IMR-90 (cell line): Measurements from ENCODE around the gene ADAMTSL1. TPM values are rescaled to one million over a fixed set of nuclear protein-coding genes. Genes with fewer than 3 reads are reported as not detected.

Experiments used
- ATAC-seq: fragments of 200-7000 bp; cut with Tn5 transposase; 2 replicates; pipeline ENCODE4 v1.9.1; 2020; ENCODE audit warnings: low read depth, mild to moderate bottlenecking, moderate library complexity
- BruUV-seq: library from RNA; stranded (reverse); fragments of 400-500 nt; replicated peaks from 2 replicates; lab custom pipeline; 2021; lab: Mats Ljungman, UMichigan
- CTCF ChIA-PET: fragments of 300-600 bp; formaldehyde crosslinking; extraction: SDS; loops from one replicate; lab custom pipeline; 2021; ENCODE audit warnings: antibody characterized with exemption; lab: Yijun Ruan, JAX
- POLR2A ChIA-PET: fragments of 300-600 bp; sonication (Branson Sonifier 250); formaldehyde crosslinking; loops from one replicate; lab custom pipeline; 2022; ENCODE audit warnings: antibody characterized with exemption; ENCODE audit not compliant: unreplicated experiment; lab: Charles Lee
- DNase-seq: peaks from one replicate; pipeline ENCODE4 v3.0.0; 2013
- H2AFZ ChIP-seq: replicated peaks from 2 replicates; pipeline ENCODE3; 2013; ENCODE audit warnings: low read length, mild to moderate bottlenecking; ENCODE audit not compliant: poor library complexity
- H2AK5ac ChIP-seq: 2 replicates; pipeline ENCODE4 v1.6.1; 2013; ENCODE audit warnings: low read depth, low read length, inconsistent platforms
- H2AK9ac ChIP-seq: replicated peaks from 2 replicates; pipeline ENCODE3; 2013; ENCODE audit warnings: mild to moderate bottlenecking, low read depth, low read length, moderate library complexity; ENCODE audit not compliant: poor library complexity
- H2BK120ac ChIP-seq: 2 replicates; pipeline ENCODE4 v1.6.1; 2013; ENCODE audit warnings: low read depth, low read length, inconsistent platforms
- H2BK15ac ChIP-seq: 3 replicates; pipeline ENCODE4 v1.6.1; 2013; ENCODE audit warnings: low read depth, low read length, inconsistent platforms
- H2BK20ac ChIP-seq: 2 replicates; pipeline ENCODE4 v1.6.1; 2013; ENCODE audit warnings: low read depth, mild to moderate bottlenecking, inconsistent platforms, low read length, moderate library complexity
- H2BK5ac ChIP-seq: 2 replicates; pipeline ENCODE4 v1.6.1; 2013; ENCODE audit warnings: mild to moderate bottlenecking, low read depth, low read length, inconsistent platforms; ENCODE audit not compliant: poor library complexity, severe bottlenecking
- H3K14ac ChIP-seq: replicated peaks from 2 replicates; pipeline ENCODE4 v1.6.1; 2013; ENCODE audit warnings: low read depth, low read length, inconsistent platforms
- H3K18ac ChIP-seq: 2 replicates; pipeline ENCODE4 v1.6.1; 2013; ENCODE audit warnings: low read depth, low read length, control low read depth
- H3K23ac ChIP-seq: 2 replicates; pipeline ENCODE4 v1.6.1; 2013; ENCODE audit warnings: low read depth, low read length, inconsistent platforms
- H3K27ac ChIP-seq: 2 replicates; pipeline ENCODE4 v1.5.1; 2013; ENCODE audit warnings: mild to moderate bottlenecking, control low read depth, low read length; ENCODE audit not compliant: insufficient read depth
- H3K27me3 ChIP-seq: 2 replicates; pipeline ENCODE4 v1.6.1; 2013; ENCODE audit warnings: low read length; ENCODE audit not compliant: control insufficient read depth, insufficient read depth
- H3K36me3 ChIP-seq: 2 replicates; pipeline ENCODE4 v1.6.1; 2013; ENCODE audit warnings: low read length, mixed read lengths; ENCODE audit not compliant: control insufficient read depth, insufficient read depth
- H3K4ac ChIP-seq: 2 replicates; pipeline ENCODE4 v1.6.1; 2013; ENCODE audit warnings: low read depth, low read length, inconsistent platforms
- H3K4me1 ChIP-seq: 2 replicates; pipeline ENCODE4 v1.6.1; 2013; ENCODE audit warnings: low read length, mixed read lengths; ENCODE audit not compliant: control insufficient read depth, insufficient read depth
- H3K4me2 ChIP-seq: 2 replicates; pipeline ENCODE4 v1.6.1; 2013; ENCODE audit warnings: low read depth, mild to moderate bottlenecking, control low read depth, low read length, moderate library complexity
- H3K4me3 ChIP-seq: 2 replicates; pipeline ENCODE4 v1.5.1; 2013; ENCODE audit warnings: low read depth, mild to moderate bottlenecking, control low read depth, low read length, moderate library complexity; ENCODE audit not compliant: insufficient read depth
- H3K56ac ChIP-seq: 2 replicates; pipeline ENCODE4 v1.6.1; 2013; ENCODE audit warnings: low read length, inconsistent platforms; ENCODE audit not compliant: insufficient read depth; ENCODE audit errors: extremely low read depth
- H3K79me1 ChIP-seq, 2 experiments: 2 replicates each; pipeline ENCODE4 v1.6.1; 2013; ENCODE audit warnings: low read length in 2 of 2, inconsistent platforms in 1 of 2, low read depth in 1 of 2
- H3K9ac ChIP-seq: 2 replicates; pipeline ENCODE4 v1.6.1; 2013; ENCODE audit warnings: low read depth, low read length, control low read depth
- H3K9me1 ChIP-seq: 2 replicates; pipeline ENCODE4 v1.6.1; 2013; ENCODE audit warnings: low read length, inconsistent platforms; ENCODE audit not compliant: insufficient read depth
- H3K9me3 ChIP-seq: 2 replicates; pipeline ENCODE4 v1.6.1; 2013; ENCODE audit warnings: low read length; ENCODE audit not compliant: control insufficient read depth, insufficient read depth
- H4K20me1 ChIP-seq: 2 replicates; pipeline ENCODE4 v1.6.1; 2013; ENCODE audit warnings: low read length, inconsistent platforms; ENCODE audit not compliant: insufficient read depth
- H4K5ac ChIP-seq: 2 replicates; pipeline ENCODE4 v1.6.1; 2013; ENCODE audit warnings: mild to moderate bottlenecking, low read depth, low read length, control low read depth
- H4K8ac ChIP-seq, 2 experiments: 2 replicates each; pipeline ENCODE4 v1.6.1; 2013; ENCODE audit warnings: low read depth in 2 of 2, low read length in 2 of 2, control low read depth in 1 of 2, inconsistent platforms in 1 of 2
- H4K91ac ChIP-seq: 2 replicates; pipeline ENCODE4 v1.6.1; 2013; ENCODE audit warnings: low read depth, low read length, inconsistent platforms; ENCODE audit not compliant: insufficient read depth
- BHLHE40 ChIP-seq: fragments of 150-350 bp; IDR thresholded peaks from 2 replicates; pipeline ENCODE4 v1.6.1; 2016; ENCODE audit warnings: mild to moderate bottlenecking, low read depth, low read length
- CEBPB ChIP-seq: IDR thresholded peaks from 2 replicates; pipeline ENCODE4 v1.6.1; 2012; ENCODE audit warnings: low read depth, low read length, improper control_type of control experiment
- CHD1 ChIP-seq: IDR thresholded peaks from 2 replicates; pipeline ENCODE4 v1.6.1; 2012; ENCODE audit warnings: low read depth, low read length, improper control_type of control experiment
- FOS ChIP-seq: fragments of 150-350 bp; IDR thresholded peaks from 2 replicates; pipeline ENCODE4 v1.6.1; 2016; ENCODE audit warnings: low read depth, low read length
- MAFK ChIP-seq: IDR thresholded peaks from 2 replicates; pipeline ENCODE4 v1.6.1; 2012; ENCODE audit warnings: low read depth, low read length, improper control_type of control experiment
- MAZ ChIP-seq: IDR thresholded peaks from 2 replicates; pipeline ENCODE4 v1.6.1; 2012; ENCODE audit warnings: low read depth, mild to moderate bottlenecking, low read length, improper control_type of control experiment, moderate library complexity, borderline replicate concordance
- MXI1 ChIP-seq: IDR thresholded peaks from 2 replicates; pipeline ENCODE4 v1.6.1; 2012; ENCODE audit warnings: low read depth, mild to moderate bottlenecking, low read length, moderate library complexity, borderline replicate concordance
- NFE2L2 ChIP-seq: fragments of 150-350 bp; IDR thresholded peaks from 2 replicates; pipeline ENCODE4 v1.6.1; 2016; ENCODE audit warnings: low read depth, mild to moderate bottlenecking, low read length
- POLR2A ChIP-seq: IDR thresholded peaks from 2 replicates; pipeline ENCODE4 v1.6.1; 2012; ENCODE audit warnings: mild to moderate bottlenecking, low read depth, low read length
- RAD21 ChIP-seq: IDR thresholded peaks from 2 replicates; pipeline ENCODE4 v1.6.1; 2012; ENCODE audit warnings: low read length, improper control_type of control experiment
- RCOR1 ChIP-seq: IDR thresholded peaks from 2 replicates; pipeline ENCODE4 v1.6.1; 2012; ENCODE audit warnings: mild to moderate bottlenecking, low read length, improper control_type of control experiment; ENCODE audit not compliant: insufficient replicate concordance
- RFX5 ChIP-seq: IDR thresholded peaks from 2 replicates; pipeline ENCODE4 v1.8.0; 2012; ENCODE audit warnings: low read depth, mild to moderate bottlenecking, low read length, moderate library complexity
- SMC3 ChIP-seq: fragments of 150-350 bp; IDR thresholded peaks from 2 replicates; pipeline ENCODE4 v1.6.1; 2016; ENCODE audit warnings: low read depth, mild to moderate bottlenecking, antibody characterized with exemption, low read length, moderate library complexity
- WGBS, 2 experiments: methylation state at CpG; one replicate each; pipeline versions ENCODE4 v1.1.5 to v1.1.7; 2013; ENCODE audit warnings: missing lambda C conversion rate in 2 of 2; ENCODE audit not compliant: insufficient read length in 1 of 2; ENCODE audit errors: extremely low coverage in 2 of 2; 5-methylcytosine and 5-hydroxymethylcytosine counted together
- dilution Hi-C: fragments of 300-500 bp; cut with HindIII; formaldehyde crosslinking; loops from one replicate; pipeline ENCODE4 v1.14.3; 2018; ENCODE audit warnings: low sequenced_read_pairs; ENCODE audit not compliant: unreplicated experiment
- in situ Hi-C: fragments of 300-500 bp; cut with MboI; formaldehyde crosslinking; loops from 3 replicates; pipeline ENCODE4 v1.14.3; 2019; ENCODE audit warnings: low sequenced_read_pairs, inconsistent platforms, mixed read lengths
- intact Hi-C: fragments of 100-400 bp; cut with micrococcal nuclease; formaldehyde crosslinking; loops from 2 replicates; pipeline ENCODE4 v1.10.0; 2022
- polyA plus RNA-seq, 3 experiments: library from polyadenylated mRNA; depleted of rRNA; stranded (reverse); fragments of >200 nt; gene quantifications; 2 replicates each; pipeline ENCODE4 v1.2.3, GENCODE V29; 2012; ENCODE audit warnings: low replicate concordance in 1 of 3
- total RNA-seq: library from RNA; depleted of rRNA; stranded (reverse); fragments of >200 nt; gene quantifications from 2 replicates; pipeline ENCODE4 v1.2.3, GENCODE V29; 2012
- TF ChIP-seq, protein P1 (sequence below): fragments of 150-350 bp; IDR thresholded peaks from 2 replicates; pipeline ENCODE4 v1.6.1; 2017; ENCODE audit warnings: mild to moderate bottlenecking, antibody characterized with exemption, low read length, low read depth
- TF ChIP-seq, protein P2 (sequence below): conservative IDR thresholded peaks from 2 replicates; pipeline ENCODE4 v1.5.1; 2012; ENCODE audit warnings: mild to moderate bottlenecking, low read depth, low read length, improper control_type of control experiment
- TF ChIP-seq, protein P3 (sequence below): fragments of 150-350 bp; IDR thresholded peaks from 2 replicates; pipeline ENCODE4 v1.6.1; 2016; ENCODE audit warnings: low read depth, mild to moderate bottlenecking, low read length, moderate library complexity, borderline replicate concordance

The ADAMTSL1 gene
- total and polyA plus RNA-seq, 2 of the 4 experiments (the other 2 are of a cell fraction): 38.2 to 62.2 TPM

DNA sequence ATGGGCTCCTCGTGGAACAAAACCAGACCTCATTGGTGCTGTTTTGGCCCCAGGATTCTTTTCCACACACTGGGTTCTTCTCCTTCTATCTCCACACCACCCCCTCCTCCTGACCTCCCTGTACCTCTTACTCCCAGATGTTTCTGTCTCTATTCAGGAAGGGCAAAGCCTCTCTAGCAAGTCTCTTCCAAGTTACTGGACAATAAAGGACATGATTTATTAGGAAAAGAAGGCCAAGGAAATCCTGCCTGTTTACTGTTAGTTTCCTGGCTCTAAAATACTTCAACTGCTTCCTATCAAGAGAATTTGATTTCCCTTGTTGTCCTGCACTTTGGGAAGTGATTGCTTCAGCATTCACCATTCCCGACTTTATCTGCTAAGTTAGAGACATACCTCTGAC is 297.1 kb downstream of the ADAMTSL1 start:
- in situ Hi-C loops (no loop called here), intact Hi-C loops (no loop called here), dilution Hi-C loops (no loop called here)
- no peak overlapping the region for H3K4me2 ChIP-seq
- ATAC-seq: no peak
- no peak overlapping the region for H4K5ac ChIP-seq
- ChIA-PET CTCF (no interaction called here), POLR2A (no interaction called here)
- WGBS, 2 experiments: 80% methylated on average over 1 of the region's 2 CpGs; no CpG with 5 or more reads in 1 of the 2 experiments
- no TSS peak for BruUV-seq
- no peak overlapping the region for H3K14ac ChIP-seq
- H3K9me1 ChIP-seq: no peaks in the 10 kb centered on the region
- no peak overlapping the region for H2BK20ac ChIP-seq
- H3K4me1 ChIP-seq: no peaks in the 10 kb centered on the region
- H3K27ac ChIP-seq: no peak overlapping the region
- no peak overlapping the region for H3K9ac ChIP-seq
- no peak overlapping the region for H3K4me3 ChIP-seq
- H2BK5ac ChIP-seq: no peak overlapping the region
- H2BK15ac ChIP-seq: no peak overlapping the region
- H2BK120ac ChIP-seq: no peak overlapping the region
- H4K8ac ChIP-seq: no peak overlapping the region
- H3K9me3 ChIP-seq: no peaks in the 10 kb centered on the region
- no peaks in the 10 kb centered on the region for H3K36me3 ChIP-seq
- H3K23ac ChIP-seq: no peak overlapping the region
- H4K91ac ChIP-seq: no peak overlapping the region
- H4K20me1 ChIP-seq: no peaks in the 10 kb centered on the region
- H2AFZ ChIP-seq: no peak overlapping the region
- H3K79me1 ChIP-seq: no peaks in the 10 kb centered on the region
- no peak for DNase-seq
- H2AK5ac ChIP-seq: no peak overlapping the region
- H3K4ac ChIP-seq: no peak overlapping the region
- H3K56ac ChIP-seq: no peak overlapping the region
- TF ChIP-seq, protein P1, sequence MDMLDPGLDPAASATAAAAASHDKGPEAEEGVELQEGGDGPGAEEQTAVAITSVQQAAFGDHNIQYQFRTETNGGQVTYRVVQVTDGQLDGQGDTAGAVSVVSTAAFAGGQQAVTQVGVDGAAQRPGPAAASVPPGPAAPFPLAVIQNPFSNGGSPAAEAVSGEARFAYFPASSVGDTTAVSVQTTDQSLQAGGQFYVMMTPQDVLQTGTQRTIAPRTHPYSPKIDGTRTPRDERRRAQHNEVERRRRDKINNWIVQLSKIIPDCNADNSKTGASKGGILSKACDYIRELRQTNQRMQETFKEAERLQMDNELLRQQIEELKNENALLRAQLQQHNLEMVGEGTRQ: no peak
- TF ChIP-seq CEBPB (no peak), FOS (no peak), NFE2L2 (no peak), RFX5 (no peak), RCOR1 (no peak), CHD1 (no peak), SMC3 (no peak), MXI1 (no peak), POLR2A (no peak), MAZ (no peak), RAD21 (no peak), BHLHE40 (no peak), MAFK (no peak)
- TF ChIP-seq, protein P2, sequence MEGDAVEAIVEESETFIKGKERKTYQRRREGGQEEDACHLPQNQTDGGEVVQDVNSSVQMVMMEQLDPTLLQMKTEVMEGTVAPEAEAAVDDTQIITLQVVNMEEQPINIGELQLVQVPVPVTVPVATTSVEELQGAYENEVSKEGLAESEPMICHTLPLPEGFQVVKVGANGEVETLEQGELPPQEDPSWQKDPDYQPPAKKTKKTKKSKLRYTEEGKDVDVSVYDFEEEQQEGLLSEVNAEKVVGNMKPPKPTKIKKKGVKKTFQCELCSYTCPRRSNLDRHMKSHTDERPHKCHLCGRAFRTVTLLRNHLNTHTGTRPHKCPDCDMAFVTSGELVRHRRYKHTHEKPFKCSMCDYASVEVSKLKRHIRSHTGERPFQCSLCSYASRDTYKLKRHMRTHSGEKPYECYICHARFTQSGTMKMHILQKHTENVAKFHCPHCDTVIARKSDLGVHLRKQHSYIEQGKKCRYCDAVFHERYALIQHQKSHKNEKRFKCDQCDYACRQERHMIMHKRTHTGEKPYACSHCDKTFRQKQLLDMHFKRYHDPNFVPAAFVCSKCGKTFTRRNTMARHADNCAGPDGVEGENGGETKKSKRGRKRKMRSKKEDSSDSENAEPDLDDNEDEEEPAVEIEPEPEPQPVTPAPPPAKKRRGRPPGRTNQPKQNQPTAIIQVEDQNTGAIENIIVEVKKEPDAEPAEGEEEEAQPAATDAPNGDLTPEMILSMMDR: no peak
- TF ChIP-seq, protein P3, sequence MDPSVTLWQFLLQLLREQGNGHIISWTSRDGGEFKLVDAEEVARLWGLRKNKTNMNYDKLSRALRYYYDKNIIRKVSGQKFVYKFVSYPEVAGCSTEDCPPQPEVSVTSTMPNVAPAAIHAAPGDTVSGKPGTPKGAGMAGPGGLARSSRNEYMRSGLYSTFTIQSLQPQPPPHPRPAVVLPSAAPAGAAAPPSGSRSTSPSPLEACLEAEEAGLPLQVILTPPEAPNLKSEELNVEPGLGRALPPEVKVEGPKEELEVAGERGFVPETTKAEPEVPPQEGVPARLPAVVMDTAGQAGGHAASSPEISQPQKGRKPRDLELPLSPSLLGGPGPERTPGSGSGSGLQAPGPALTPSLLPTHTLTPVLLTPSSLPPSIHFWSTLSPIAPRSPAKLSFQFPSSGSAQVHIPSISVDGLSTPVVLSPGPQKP: no peak
- no peak overlapping the region for H2AK9ac ChIP-seq
- H3K27me3 ChIP-seq: no peaks in the 10 kb centered on the region
- no peak overlapping the region for H3K18ac ChIP-seq
